HepG2 (cell line): ENCODE measurements around the gene CPEB3. TPM values are rescaled to one million over a fixed set of nuclear protein-coding genes. Genes with fewer than 3 reads are reported as not detected.

Source experiments
- CBX2 ChIP-seq, 2 experiments: fragments of 200-600 bp in 1 of 2; sonication (generic); formaldehyde crosslinking in 1 of 2; IDR thresholded peaks; 2 replicates each; pipeline versions ENCODE4 v1.7.0 to v1.8.1; 2018 to 2022; ENCODE audit warnings: low read depth in 2 of 2, low read length in 1 of 2, mild to moderate bottlenecking in 1 of 2, missing genetic modification reagents in 1 of 2
- CEBPZ ChIP-seq: IDR thresholded peaks from 2 replicates; pipeline ENCODE4 v1.6.1; 2012; ENCODE audit warnings: low read length, improper control_type of control experiment
- ETV6 ChIP-seq: sonication (generic); formaldehyde crosslinking; conservative IDR thresholded peaks from 2 replicates; pipeline ENCODE4 v1.4.0; 2020; ENCODE audit warnings: missing genetic modification reagents
- FLYWCH1 ChIP-seq: sonication (generic); formaldehyde crosslinking; IDR thresholded peaks from 2 replicates; pipeline ENCODE4 v1.8.1; 2023; ENCODE audit warnings: mild to moderate bottlenecking, missing genetic modification reagents
- FOXM1 ChIP-seq: sonication (generic); formaldehyde crosslinking; IDR thresholded peaks from 2 replicates; pipeline ENCODE4 v1.5.0; 2020; ENCODE audit warnings: missing genetic modification reagents
- HHEX ChIP-seq: IDR thresholded peaks from 2 replicates; pipeline ENCODE4 v1.6.1; 2016; ENCODE audit warnings: control low read depth
- HNRNPL ChIP-seq: fragments of 200-400 bp; formaldehyde crosslinking; IDR thresholded peaks from 2 replicates; pipeline ENCODE4 v1.6.1; 2017; ENCODE audit warnings: mild to moderate bottlenecking, low read depth, low read length
- IRX3 ChIP-seq: sonication (generic); formaldehyde crosslinking; IDR thresholded peaks from 2 replicates; pipeline ENCODE4 v1.8.1; 2023; ENCODE audit warnings: mild to moderate bottlenecking, low read depth, missing genetic modification reagents, borderline replicate concordance
- ISX ChIP-seq: sonication (generic); formaldehyde crosslinking; conservative IDR thresholded peaks from 2 replicates; pipeline ENCODE4 v1.5.0; 2020; ENCODE audit warnings: missing genetic modification reagents
- KDM2A ChIP-seq: sonication (generic); formaldehyde crosslinking; IDR thresholded peaks from 2 replicates; pipeline ENCODE4 v1.4.0; 2020; ENCODE audit warnings: low read depth, missing genetic modification reagents, borderline replicate concordance
- KLF15 ChIP-seq: sonication (generic); formaldehyde crosslinking; IDR thresholded peaks from 2 replicates; pipeline ENCODE4 v1.8.1; 2023; ENCODE audit warnings: borderline replicate concordance, mild to moderate bottlenecking, inconsistent platforms, missing genetic modification reagents, mixed read lengths
- MBNL3 ChIP-seq: fragments of 250-450 bp; sonication (Bioruptor Pico); conservative IDR thresholded peaks from 2 replicates; pipeline ENCODE4 v1.8.0; 2022; ENCODE audit warnings: mild to moderate bottlenecking, inconsistent platforms
- MTF2 ChIP-seq: sonication (generic); formaldehyde crosslinking; IDR thresholded peaks from 2 replicates; pipeline ENCODE4 v1.5.0; 2020; ENCODE audit warnings: missing genetic modification reagents, borderline replicate concordance
- PAF1 ChIP-seq: IDR thresholded peaks from 2 replicates; pipeline ENCODE4 v1.6.1; 2016; ENCODE audit warnings: missing genetic modification reagents, missing compliant biosample characterization
- RFXAP ChIP-seq: sonication (generic); formaldehyde crosslinking; IDR thresholded peaks from 2 replicates; pipeline ENCODE4 v1.4.0; 2020; ENCODE audit warnings: missing genetic modification reagents, borderline replicate concordance
- YEATS4 ChIP-seq: sonication (generic); formaldehyde crosslinking; IDR thresholded peaks from 2 replicates; pipeline ENCODE4 v1.4.0; 2020; ENCODE audit warnings: missing genetic modification reagents, borderline replicate concordance
- ZBTB7A ChIP-seq: sonication (generic); formaldehyde crosslinking; IDR thresholded peaks from 2 replicates; pipeline ENCODE4 v1.8.0; 2022; ENCODE audit warnings: mild to moderate bottlenecking, missing genetic modification reagents
- ZIK1 ChIP-seq: sonication (generic); formaldehyde crosslinking; IDR thresholded peaks from 2 replicates; pipeline ENCODE4 v1.5.0; 2020; ENCODE audit warnings: mild to moderate bottlenecking, low read depth, missing genetic modification reagents, borderline replicate concordance
- ZNF282 ChIP-seq: fragments of 450-650 bp; IDR thresholded peaks from 2 replicates; pipeline ENCODE4 v1.6.1; 2018; ENCODE audit not compliant: partially characterized antibody
- ZNF292 ChIP-seq: sonication (generic); formaldehyde crosslinking; IDR thresholded peaks from 2 replicates; pipeline ENCODE4 v1.8.1; 2022; ENCODE audit warnings: mild to moderate bottlenecking, low read depth, missing genetic modification reagents, borderline replicate concordance
- ZNF484 ChIP-seq: sonication (generic); formaldehyde crosslinking; IDR thresholded peaks from 2 replicates; pipeline ENCODE4 v1.5.1; 2020; ENCODE audit warnings: mild to moderate bottlenecking, low read depth, missing genetic modification reagents, borderline replicate concordance
- ZNF652 ChIP-seq: IDR thresholded peaks from 2 replicates; pipeline ENCODE4 v1.6.1; 2016; ENCODE audit warnings: low read depth, borderline replicate concordance
- ZNF704 ChIP-seq: sonication (generic); formaldehyde crosslinking; IDR thresholded peaks from 2 replicates; pipeline ENCODE4 v1.8.1; 2023; ENCODE audit warnings: mild to moderate bottlenecking, inconsistent platforms, moderate library complexity, missing genetic modification reagents, borderline replicate concordance
- ZNF740 ChIP-seq: sonication (generic); formaldehyde crosslinking; IDR thresholded peaks from 2 replicates; pipeline ENCODE4 v1.4.0; 2020; ENCODE audit warnings: missing genetic modification reagents
- ZNF777 ChIP-seq: sonication (generic); formaldehyde crosslinking; IDR thresholded peaks from 2 replicates; pipeline ENCODE4 v1.4.0; 2020; ENCODE audit warnings: missing genetic modification reagents
- ZNF780A ChIP-seq: sonication (generic); formaldehyde crosslinking; IDR thresholded peaks from 2 replicates; pipeline ENCODE4 v1.8.0; 2022; ENCODE audit warnings: mild to moderate bottlenecking, missing genetic modification reagents, moderate library complexity
- ZNF891 ChIP-seq: sonication (generic); formaldehyde crosslinking; IDR thresholded peaks from 2 replicates; pipeline ENCODE4 v1.5.0; 2020; ENCODE audit warnings: mild to moderate bottlenecking, missing genetic modification reagents
- polyA plus RNA-seq, 8 experiments: library from polyadenylated mRNA; depleted of rRNA in 3 of 8; stranded (reverse) in 7 of 8; unstranded in 1 of 8; fragments of >200 nt; fragmentation: Illumina TruSeq in 4 of 8; extraction: Trizol in 4 of 8; gene quantifications; 2 replicates each; pipeline versions ENCODE4 v1.2.1 to v1.2.3, GENCODE V29; 2011 to 2016; ENCODE audit warnings: low read depth in 4 of 8, missing spikeins in 1 of 8, mixed read lengths in 1 of 8; ENCODE audit not compliant: insufficient read depth in 1 of 8
- total RNA-seq, 5 experiments: library from RNA; depleted of rRNA; stranded (reverse); fragments of >200 nt; fragmentation: Illumina TruSeq; extraction: Trizol; gene quantifications; 2 replicates each; pipeline ENCODE4 v1.2.3, GENCODE V29; 2016; ENCODE audit warnings: low read depth in 1 of 5

CPEB3 gene
- total and polyA plus RNA-seq, 2 of the 13 experiments (the other 11 are each of a cell fraction or from before 2014, with no cell fraction given), result 0.66 to 0.70 TPM

GRCh38 chr10:92239600-92240288 lies 51.1 kb downstream of the CPEB3 start (continued):
- TF ChIP-seq FOXM1 (0 out of 2 replicates have a peak, but pooled peaks have one; percentile 10), CEBPZ (no peak), HNRNPL (no peak), RFXAP (CRISPR knock-in tag) (peak; percentile 23; the same call in 1 of the 2 replicates), ZNF282 (no peak), ZNF740 (CRISPR knock-in tag) (no peak), ZIK1 (CRISPR knock-in tag) (no peak), PAF1 (CRISPR knock-in tag) (no peak), ISX (CRISPR knock-in tag) (no peak), ETV6 (CRISPR knock-in tag) (no peak), KLF15 (no peak), CBX2 (IDR thresholded peaks at IDR 0.05; ENCODE audit: low read depth, low read length) (no peak), CBX2 (CRISPR knock-in tag; IDR thresholded peaks at IDR 0.05; ENCODE audit: low read depth) (no peak), MBNL3 (CRISPR knock-in tag) (no peak), FLYWCH1 (CRISPR knock-in tag) (no peak), KDM2A (CRISPR knock-in tag) (peak; percentile 35; the same call in 1 of the 2 replicates), YEATS4 (peak; percentile 68; the same call in 1 of the 2 replicates), ZNF484 (no peak), ZNF777 (CRISPR knock-in tag) (peak; percentile 87), ZNF780A (CRISPR knock-in tag) (peak; percentile 68; the same call in 1 of the 2 replicates), HHEX (no peak), ZBTB7A (CRISPR knock-in tag) (0 out of 2 replicates have a peak, but pooled peaks have one; percentile 20), ZNF704 (CRISPR knock-in tag) (no peak), IRX3 (CRISPR knock-in tag) (no peak), ZNF652 (CRISPR knock-in tag) (no peak), MTF2 (CRISPR knock-in tag) (no peak), ZNF891 (CRISPR knock-in tag) (no peak), ZNF292 (CRISPR knock-in tag) (peak; percentile 50; the same call in 1 of the 2 replicates)
